Measurements from ENCODE around the gene BAX. TPM values are rescaled to one million over a fixed set of nuclear protein-coding genes. Genes with fewer than 3 reads are reported as not detected.
A peak's percentile ranks its signal among the peaks of the same experiment; 100 is the strongest.

BAX gene
- total and polyA plus RNA-seq, 9 of the 15 experiments (the other 6 are each of a cell fraction or from before 2014, with no cell fraction given): 3.2 to 95.4 (median 44.5) TPM

GRCh38 chr19:48991873-48992580 lies 37.4 kb downstream of the BAX start:
- POLR2A ChIA-PET: interaction anchor here (0.7 to 3.0 kb wide), 6 partner anchors 13 to 120 kb away, joined by 3 to 42 read pairs (median 4); partner anchors contain the start of genes FTL and PPP1R15A
- Histone ChIP-seq H3K9me1 (ENCODE audit: control insufficient read depth, insufficient read depth, low read length) (no peaks in the 10 kb centered on the region), H3K4me1 (replicated peaks in 1 of 2; ENCODE audit: control insufficient read depth in 2 of 2, insufficient read depth in 2 of 2, low read length in 2 of 2) (peaks cover 5 to 33% of the 10 kb centered on the region in 2 experiments; a peak in 4 of 5 replicates), H2AFZ (ENCODE audit: low read depth, low read length) (peak overlapping the region; percentile 55), H3K4me2 (ENCODE audit: insufficient read depth, low read length) (peak overlapping the region; percentile 88), H3K9ac (ENCODE audit: insufficient read depth in 1 of 2, low read depth in 2 of 2, low read length in 2 of 2) (peak overlapping the region; percentile 84 to 94), H3K4me3 (peak overlapping the region; percentile 87), H4K20me1 (replicated peaks; ENCODE audit: control insufficient read depth, insufficient read depth, low read length) (no peaks in the 10 kb centered on the region), H3K9me3 (replicated peaks; ENCODE audit: control insufficient read depth, insufficient read depth, low read depth, low read length) (no peaks in the 10 kb centered on the region), H3K27me3 (ENCODE audit: control insufficient read depth in 2 of 2, insufficient read depth in 2 of 2, low read length in 2 of 2) (no peaks in the 10 kb centered on the region), H3K36me3 (ENCODE audit: control insufficient read depth, insufficient read depth, low read length) (peaks cover 42% of the 10 kb centered on the region), H3K79me2 (ENCODE audit: control insufficient read depth, insufficient read depth, low read length) (peaks cover 63% of the 10 kb centered on the region), H3K27ac (ENCODE audit: extremely low read depth, low read depth, low read length) (peak overlapping the region; percentile 73)
- intact Hi-C loops (cut with micrococcal nuclease): loop anchor here (10.0 kb wide), 2 partner anchors 163 to 233 kb away; partner anchors contain the start of genes HRC and TRPM4
- no TSS peak for BruUV-seq (replicated peaks)
- CTCF ChIA-PET (ENCODE audit: low intra/inter-chr PET ratio): no interaction called here
- peak; percentile 44 to 73 (median 52) for DNase-seq (ENCODE audit: extremely low read depth in 1 of 4, low spot score in 3 of 4)
- peak; percentile 79 for FAIRE-seq
- peak; percentile 21 for ATAC-seq
- in situ Hi-C loops (cut with MboI): no loop called here
- 10% methylated on average over 5 of the region's 8 CpGs for WGBS (ENCODE audit: insufficient coverage, low coverage, missing lambda C conversion rate)
- TF ChIP-seq MCM5 (IDR thresholded peaks at IDR 0.05; ENCODE audit: low read depth): no peak
- no peak for TF ChIP-seq SIX5 (IDR thresholded peaks at IDR 0.05; ENCODE audit: borderline replicate concordance in 1 of 2, insufficient read depth in 1 of 2, low read depth in 1 of 2, low read length in 2 of 2)
- TF ChIP-seq MAFK (IDR thresholded peaks at IDR 0.05; ENCODE audit: low read length): no peak
- TF ChIP-seq ZNF3 (CRISPR knock-in tag; IDR thresholded peaks at IDR 0.05): no peak
- peak in 1 of 2 experiments; percentile 30; a peak in 1 of 4 replicates for TF ChIP-seq MAZ (CRISPR knock-in tag; conservative IDR thresholded peaks at IDR 0.05 in 1 of 2, IDR thresholded peaks at IDR 0.05 in 1 of 2)
- no peak for TF ChIP-seq KAT8 (IDR thresholded peaks at IDR 0.05; ENCODE audit: low read depth)
- no peak for TF ChIP-seq SRSF9 (IDR thresholded peaks at IDR 0.05; ENCODE audit: borderline replicate concordance, low read depth, low read length)
- TF ChIP-seq, protein P1, sequence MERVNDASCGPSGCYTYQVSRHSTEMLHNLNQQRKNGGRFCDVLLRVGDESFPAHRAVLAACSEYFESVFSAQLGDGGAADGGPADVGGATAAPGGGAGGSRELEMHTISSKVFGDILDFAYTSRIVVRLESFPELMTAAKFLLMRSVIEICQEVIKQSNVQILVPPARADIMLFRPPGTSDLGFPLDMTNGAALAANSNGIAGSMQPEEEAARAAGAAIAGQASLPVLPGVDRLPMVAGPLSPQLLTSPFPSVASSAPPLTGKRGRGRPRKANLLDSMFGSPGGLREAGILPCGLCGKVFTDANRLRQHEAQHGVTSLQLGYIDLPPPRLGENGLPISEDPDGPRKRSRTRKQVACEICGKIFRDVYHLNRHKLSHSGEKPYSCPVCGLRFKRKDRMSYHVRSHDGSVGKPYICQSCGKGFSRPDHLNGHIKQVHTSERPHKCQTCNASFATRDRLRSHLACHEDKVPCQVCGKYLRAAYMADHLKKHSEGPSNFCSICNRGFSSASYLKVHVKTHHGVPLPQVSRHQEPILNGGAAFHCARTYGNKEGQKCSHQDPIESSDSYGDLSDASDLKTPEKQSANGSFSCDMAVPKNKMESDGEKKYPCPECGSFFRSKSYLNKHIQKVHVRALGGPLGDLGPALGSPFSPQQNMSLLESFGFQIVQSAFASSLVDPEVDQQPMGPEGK (CRISPR knock-in tag; IDR thresholded peaks at IDR 0.05; ENCODE audit: borderline replicate concordance): no peak
- no peak for TF ChIP-seq E4F1 (CRISPR knock-in tag; IDR thresholded peaks at IDR 0.05; ENCODE audit: borderline replicate concordance)
- no peak for TF ChIP-seq PHTF2 (CRISPR knock-in tag; IDR thresholded peaks at IDR 0.05)
- TF ChIP-seq ZNF79 (CRISPR knock-in tag; IDR thresholded peaks at IDR 0.05; ENCODE audit: low read depth): no peak
- TF ChIP-seq NRF1 (conservative IDR thresholded peaks at IDR 0.05 in 1 of 2, IDR thresholded peaks at IDR 0.05 in 1 of 2): peak; percentile 81 to 84
- no peak for TF ChIP-seq OTX1 (CRISPR knock-in tag; IDR thresholded peaks at IDR 0.05)
- TF ChIP-seq ETV5 (CRISPR knock-in tag; IDR thresholded peaks at IDR 0.05; ENCODE audit: low read depth): no peak
- TF ChIP-seq RNF219 (CRISPR knock-in tag; IDR thresholded peaks at IDR 0.05): no peak
